Stomach (tissue), 9 donors: Measurements from ENCODE around the gene WWC2. TPM values are rescaled to one million over a fixed set of nuclear protein-coding genes. Genes with fewer than 3 reads are reported as not detected.
A peak's percentile ranks its signal among the peaks of the same experiment; 100 is the strongest.

Source experiments
- DNase-seq, 2 donors: peaks; one replicate each; pipeline versions ENCODE4 v3.0.0 to v3.0.0-alpha.2; 2013 to 2019
- H3K27ac ChIP-seq, 5 donors: fragments of 200-600 bp in 4 of 5; sonication (generic) in 4 of 5; one replicate each; pipeline ENCODE4 v1.5.1; 2013 to 2019; ENCODE audit warnings: mild to moderate bottlenecking in 1 of 5, moderate library complexity in 1 of 5
- H3K27me3 ChIP-seq, 3 donors: fragments of 200-600 bp; sonication (generic); one replicate each; pipeline ENCODE4 v1.5.1; 2017 to 2019; ENCODE audit warnings: mixed run types in 1 of 3
- H3K36me3 ChIP-seq, 4 donors: fragments of 200-600 bp; sonication (generic); 1 replicate in 3 of 4; 2 replicates in 1 of 4; pipeline ENCODE4 v1.5.1; 2016 to 2019
- H3K4me1 ChIP-seq, 4 donors: fragments of 200-600 bp; sonication (generic); one replicate each; pipeline ENCODE4 v1.5.1; 2016 to 2019
- H3K4me3 ChIP-seq, 4 donors: fragments of 200-600 bp; sonication (generic) in 3 of 4; one replicate each; pipeline ENCODE4 v1.5.1; 2016 to 2019; ENCODE audit warnings: mild to moderate bottlenecking in 1 of 4
- H3K9me3 ChIP-seq, 4 donors: fragments of 200-600 bp; sonication (generic); one replicate each; pipeline ENCODE4 v1.5.1; 2016 to 2019
- EP300 ChIP-seq: sonication (generic); formaldehyde crosslinking; IDR thresholded peaks from one replicate; pipeline ENCODE4 v1.6.1; 2017; ENCODE audit warnings: antibody characterized with exemption
- POLR2A ChIP-seq, 4 donors: fragments of 450-650 bp; IDR thresholded peaks; one replicate each; pipeline ENCODE4 v1.6.1; 2016; ENCODE audit warnings: antibody characterized with exemption in 4 of 4, control low read depth in 2 of 4, mild to moderate bottlenecking in 1 of 4, moderate library complexity in 1 of 4
- POLR2AphosphoS5 ChIP-seq, 3 donors: sonication (generic); formaldehyde crosslinking; IDR thresholded peaks; one replicate each; pipeline ENCODE4 v1.6.1; 2016; ENCODE audit warnings: antibody characterized with exemption in 3 of 3
- WGBS, 5 donors: extraction: QIAGEN DNeasy Blood & Tissue Kit in 3 of 5; methylation state at CpG; one replicate each; pipeline versions ENCODE4 v1.1.5 to v1.1.7; 2013 to 2018; 5-methylcytosine and 5-hydroxymethylcytosine counted together
- intact Hi-C: fragments of 100-400 bp; cut with DNase I; formaldehyde crosslinking; loops from one replicate; pipeline ENCODE4 v1.15.1; 2023; ENCODE audit warnings: low total_unique reads
- polyA plus RNA-seq, 3 donors: library from polyadenylated mRNA; stranded (reverse); fragments of 200-250 nt; gene quantifications; one replicate each; pipeline ENCODE4 v1.2.3, GENCODE V29; 2013
- total RNA-seq, 5 donors: library from RNA; depleted of rRNA; stranded (reverse); fragments of >200 nt; gene quantifications; one replicate each; pipeline versions ENCODE4 v1.1.0 to v1.2.3, GENCODE V29; 2014 to 2016
- TF ChIP-seq, protein P1 (sequence below), 7 experiments: fragments of 450-650 bp in 4 of 7; fragments of 200-600 bp in 3 of 7; sonication (generic) in 3 of 7; IDR thresholded peaks; one replicate each; pipeline ENCODE4 v1.5.1; 2016 to 2019; ENCODE audit warnings: antibody characterized with exemption in 7 of 7, control low read depth in 2 of 7, mild to moderate bottlenecking in 1 of 7
- donor health status: healthy with polysubstance abuse.
- donor health status: Bipolar disorder and iron deficiency.
- donor health status: healthy.

WWC2 gene
- total and polyA plus RNA-seq, 8 donors, result 2.6 to 59.1 (median 31.1) TPM

DNA sequence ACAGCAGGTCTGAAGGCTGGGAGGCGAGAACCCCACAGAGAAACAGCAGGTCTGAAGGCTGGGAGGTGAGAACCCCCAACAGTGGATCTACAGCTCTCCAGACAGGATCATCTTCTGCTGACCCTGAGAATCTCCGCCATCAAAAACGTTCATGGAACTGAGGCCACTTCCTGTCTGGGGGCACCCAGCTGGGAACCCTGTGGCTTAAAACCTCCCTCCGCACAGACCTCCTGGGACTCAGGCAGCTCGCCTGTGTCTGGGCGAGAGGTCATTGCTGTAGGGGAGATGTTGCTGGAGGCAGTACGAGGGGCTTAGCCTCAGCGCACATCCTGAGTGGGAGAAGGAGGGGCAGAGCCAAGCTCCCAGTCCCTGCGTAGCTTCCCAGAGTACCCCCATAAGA, 238.3 kb downstream of the WWC2 start:
- TF ChIP-seq EP300, result no peak
- TF ChIP-seq POLR2AphosphoS5 (IDR thresholded peaks at IDR 0.05), result no peak
- TF ChIP-seq, protein P1, sequence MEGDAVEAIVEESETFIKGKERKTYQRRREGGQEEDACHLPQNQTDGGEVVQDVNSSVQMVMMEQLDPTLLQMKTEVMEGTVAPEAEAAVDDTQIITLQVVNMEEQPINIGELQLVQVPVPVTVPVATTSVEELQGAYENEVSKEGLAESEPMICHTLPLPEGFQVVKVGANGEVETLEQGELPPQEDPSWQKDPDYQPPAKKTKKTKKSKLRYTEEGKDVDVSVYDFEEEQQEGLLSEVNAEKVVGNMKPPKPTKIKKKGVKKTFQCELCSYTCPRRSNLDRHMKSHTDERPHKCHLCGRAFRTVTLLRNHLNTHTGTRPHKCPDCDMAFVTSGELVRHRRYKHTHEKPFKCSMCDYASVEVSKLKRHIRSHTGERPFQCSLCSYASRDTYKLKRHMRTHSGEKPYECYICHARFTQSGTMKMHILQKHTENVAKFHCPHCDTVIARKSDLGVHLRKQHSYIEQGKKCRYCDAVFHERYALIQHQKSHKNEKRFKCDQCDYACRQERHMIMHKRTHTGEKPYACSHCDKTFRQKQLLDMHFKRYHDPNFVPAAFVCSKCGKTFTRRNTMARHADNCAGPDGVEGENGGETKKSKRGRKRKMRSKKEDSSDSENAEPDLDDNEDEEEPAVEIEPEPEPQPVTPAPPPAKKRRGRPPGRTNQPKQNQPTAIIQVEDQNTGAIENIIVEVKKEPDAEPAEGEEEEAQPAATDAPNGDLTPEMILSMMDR (IDR thresholded peaks at IDR 0.05), result no peak
- no peak for TF ChIP-seq POLR2A (IDR thresholded peaks at IDR 0.05)
- Histone ChIP-seq H3K9me3 (no peaks in the 10 kb centered on the region), H3K27ac (no peak overlapping the region), H3K4me3 (no peak overlapping the region), H3K4me1 (peaks cover 0 to 17% (median 3%) of the 10 kb centered on the region in 4 donors), H3K27me3 (peaks cover 0 to under 1% (median 0%) of the 10 kb centered on the region in 3 donors), H3K36me3 (no peaks in the 10 kb centered on the region)
- 67 to 89% (median 86%) methylated on average over 1 to 9 of the region's 9 CpGs for WGBS, 5 donors
- DNase-seq, result peak in 1 of 2 donors; percentile 13
- intact Hi-C loops, result no loop called here

DNA sequence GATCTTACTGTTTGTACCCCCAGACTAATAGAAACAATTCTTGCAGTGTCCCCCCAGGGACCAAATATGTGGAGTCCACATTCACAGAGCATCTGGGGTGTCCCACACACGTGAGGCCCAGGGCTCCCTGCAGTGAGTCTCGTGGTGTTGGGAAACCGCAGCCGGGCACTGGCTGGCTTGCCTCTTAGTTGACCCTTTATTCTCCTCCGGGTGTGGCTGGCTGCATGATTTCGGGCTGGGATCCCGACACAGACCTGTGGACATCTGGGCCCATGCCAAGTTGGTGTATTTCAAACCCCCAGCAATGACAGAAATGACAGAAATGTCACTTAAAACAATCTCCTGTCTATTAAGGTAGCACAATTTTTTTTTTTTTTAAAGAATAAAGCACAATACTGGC, 238.8 kb downstream of the WWC2 start:
- peak in 1 of 2 donors; percentile 42 for DNase-seq
- H3K36me3 ChIP-seq, result no peaks in the 10 kb centered on the region
- whole genome bisulfite sequencing, 5 donors, result 26 to 62% (median 48%) methylated on average over 5 to 7 of the region's 7 CpGs
- H3K9me3 ChIP-seq, result no peaks in the 10 kb centered on the region
- H3K4me1 ChIP-seq, result peaks cover 0 to 22% (median 7%) of the 10 kb centered on the region in 4 donors
- no peak for TF ChIP-seq EP300
- TF ChIP-seq POLR2A (IDR thresholded peaks at IDR 0.05), result no peak
- TF ChIP-seq, protein P1 (IDR thresholded peaks at IDR 0.05), result no peak
- TF ChIP-seq POLR2AphosphoS5 (IDR thresholded peaks at IDR 0.05), result no peak
- H3K27ac ChIP-seq, result no peak overlapping the region
- intact Hi-C loops, result no loop called here
- H3K4me3 ChIP-seq, result no peak overlapping the region
- H3K27me3 ChIP-seq, result peaks cover 0 to 6% (median 0%) of the 10 kb centered on the region in 3 donors

DNA sequence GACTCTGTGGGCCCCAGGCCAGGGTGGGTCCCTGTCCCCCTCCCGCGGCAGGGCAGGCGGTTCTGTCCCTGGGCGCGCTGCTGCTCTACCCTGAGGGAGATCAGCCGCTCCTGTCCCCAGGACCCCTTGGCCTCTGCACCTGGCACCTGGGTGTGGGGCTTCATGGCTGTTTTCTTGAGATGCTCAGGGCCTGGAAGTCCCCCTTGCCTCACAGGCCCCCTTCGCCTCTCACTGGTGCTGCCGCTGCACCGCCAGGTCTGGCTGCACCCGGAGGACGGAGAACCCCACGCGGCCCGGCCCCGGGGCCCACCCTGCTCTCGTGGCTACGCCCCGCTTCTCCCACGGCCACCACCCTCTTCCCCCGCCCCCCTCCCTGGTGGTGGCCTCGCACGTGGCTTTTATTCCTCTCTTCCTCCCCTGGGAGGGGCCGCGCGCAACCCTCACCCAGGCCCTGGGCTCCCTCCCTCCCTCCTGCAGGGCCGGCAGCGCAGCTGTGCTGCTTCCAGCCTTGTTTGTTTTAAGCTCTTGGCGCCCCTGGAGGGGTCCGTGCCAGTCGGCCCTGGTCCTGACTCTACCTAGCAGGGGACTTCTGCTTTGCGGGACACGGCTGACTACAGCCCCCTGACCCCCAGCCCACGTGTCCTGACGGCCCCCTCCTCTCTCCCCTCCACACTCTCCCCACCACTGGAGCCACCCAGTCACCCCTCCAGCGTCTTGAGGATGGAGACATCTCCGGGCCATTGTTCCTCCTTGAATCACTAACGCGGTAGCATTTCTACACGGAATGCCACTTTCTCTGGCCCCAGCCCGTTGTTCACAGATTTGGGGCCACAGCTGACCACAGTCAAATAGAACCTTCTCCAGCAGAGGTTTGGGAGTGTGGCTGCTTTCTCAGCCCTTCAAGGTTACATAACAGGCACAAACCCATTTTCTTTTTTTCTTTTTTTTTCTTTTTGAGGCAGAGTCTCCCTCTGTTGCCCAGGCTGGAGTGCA, 243.8 kb downstream of the WWC2 start:
- Histone ChIP-seq H3K4me1 (peaks cover 0 to 12% (median 9%) of the 10 kb centered on the region in 4 donors), H3K27me3 (peaks cover 0 to 19% (median 0%) of the 10 kb centered on the region in 3 donors), H3K36me3 (no peaks in the 10 kb centered on the region), H3K4me3 (peak overlapping the region in 3 of 4 donors; percentile 8 to 39 (median 17)), H3K9me3 (no peaks in the 10 kb centered on the region), H3K27ac (no peak overlapping the region)
- 15 to 30% (median 17%) methylated on average over 31 to 40 of the region's 40 CpGs for WGBS, 5 donors
- DNase-seq, result peak; percentile 17 to 77
- intact Hi-C loops, result no loop called here
- TF ChIP-seq POLR2A (IDR thresholded peaks at IDR 0.05) (no peak), POLR2AphosphoS5 (IDR thresholded peaks at IDR 0.05) (no peak)

GRCh38 chr4:183343730-183344129, 244.7 kb downstream of the WWC2 start:
- Histone ChIP-seq H3K4me3 (no peak overlapping the region), H3K9me3 (no peaks in the 10 kb centered on the region), H3K27ac (no peak overlapping the region), H3K36me3 (no peaks in the 10 kb centered on the region), H3K27me3 (peaks cover 0 to 20% (median 0%) of the 10 kb centered on the region in 3 donors), H3K4me1 (peaks cover 0 to 14% (median 9%) of the 10 kb centered on the region in 4 donors)
- intact Hi-C loops, result no loop called here
- DNase-seq, result no peak
- TF ChIP-seq EP300, result no peak
- TF ChIP-seq POLR2A (IDR thresholded peaks at IDR 0.05), result no peak
- TF ChIP-seq, protein P1 (IDR thresholded peaks at IDR 0.05), result no peak
- TF ChIP-seq POLR2AphosphoS5 (IDR thresholded peaks at IDR 0.05), result no peak
- WGBS, 5 donors, result 93 to 94% (median 94%) methylated on average over 7 of the region's 7 CpGs
